Lung (tissue), 12 donors: ENCODE measurements around the gene DIDO1. TPM values are rescaled to one million over a fixed set of nuclear protein-coding genes. Genes with fewer than 3 reads are reported as not detected.

Experiments used
- ATAC-seq: fragments of 200-7000 bp; cut with Tn5 transposase; one replicate; pipeline ENCODE4 v1.9.1; 2020; ENCODE audit warnings: moderate number of reproducible peaks; ENCODE audit not compliant: insufficient read depth, low FRiP score
- DNase-seq, 3 donors: peaks; one replicate each; pipeline ENCODE4 v3.0.0-alpha.2; 2013 to 2017
- H3K27ac ChIP-seq, 2 donors: one replicate each; pipeline ENCODE4 v1.5.1; 2013; ENCODE audit warnings: mild to moderate bottlenecking in 2 of 2, moderate library complexity in 2 of 2, control low read depth in 1 of 2, inconsistent platforms in 1 of 2, low read depth in 1 of 2, low read length in 1 of 2
- H3K27me3 ChIP-seq, 3 donors: one replicate each; pipeline ENCODE4 v1.5.1; 2013; ENCODE audit warnings: low read length in 2 of 3; ENCODE audit not compliant: control insufficient read depth in 3 of 3, insufficient read depth in 3 of 3
- H3K36me3 ChIP-seq, 4 donors: one replicate each; pipeline ENCODE4 v1.5.1; 2013; ENCODE audit warnings: low read length in 4 of 4, mild to moderate bottlenecking in 1 of 4, moderate library complexity in 1 of 4; ENCODE audit not compliant: control insufficient read depth in 4 of 4, insufficient read depth in 4 of 4
- H3K4me1 ChIP-seq, 5 donors: one replicate each; pipeline ENCODE4 v1.5.1; 2013; ENCODE audit warnings: low read length in 5 of 5, mild to moderate bottlenecking in 2 of 5, moderate library complexity in 1 of 5; ENCODE audit not compliant: control insufficient read depth in 5 of 5, insufficient read depth in 5 of 5
- H3K4me3 ChIP-seq: one replicate; pipeline ENCODE4 v1.5.1; 2013; ENCODE audit warnings: mild to moderate bottlenecking, control low read depth, moderate library complexity
- H3K9ac ChIP-seq, 2 donors: one replicate each; pipeline ENCODE4 v1.5.1; 2013; ENCODE audit warnings: low read length in 2 of 2, control low read depth in 1 of 2; ENCODE audit not compliant: insufficient read depth in 1 of 2
- H3K9me3 ChIP-seq, 4 donors: one replicate each; pipeline ENCODE4 v1.5.1; 2013; ENCODE audit warnings: low read length in 3 of 4, mild to moderate bottlenecking in 1 of 4, moderate library complexity in 1 of 4; ENCODE audit not compliant: control insufficient read depth in 4 of 4, insufficient read depth in 3 of 4
- WGBS, 2 donors: extraction: QIAGEN DNeasy Blood & Tissue Kit; methylation state at CpG; one replicate each; pipeline ENCODE4 v1.1.7; 2013; 5-methylcytosine and 5-hydroxymethylcytosine counted together
- polyA plus RNA-seq, 2 donors: library from polyadenylated mRNA; stranded (reverse); fragments of 200-250 nt; gene quantifications; one replicate each; pipeline ENCODE4 v1.2.1, GENCODE V29; 2013
- total RNA-seq, 2 donors: library from RNA; depleted of rRNA in 1 of 2; stranded (reverse); fragments of >200 nt in 1 of 2; gene quantifications; one replicate each; pipeline ENCODE4 v1.2.1, GENCODE V29; 2014 to 2021
- TF ChIP-seq, protein P1 (sequence below): IDR thresholded peaks from 2 replicates; pipeline ENCODE4 v1.5.1; 2012; ENCODE audit warnings: mild to moderate bottlenecking; ENCODE audit errors: control extremely low read depth, extremely low read depth
- donor health status: control.
- donor health status: control.
- donor health status: Bipolar disorder and iron deficiency.
- donor health status: healthy.
- donor health status: DM: yes; HTN: yes; CAD: no.

DIDO1 gene
- total and polyA plus RNA-seq, 4 donors, result 19.6 to 71.2 (median 35.8) TPM

DNA sequence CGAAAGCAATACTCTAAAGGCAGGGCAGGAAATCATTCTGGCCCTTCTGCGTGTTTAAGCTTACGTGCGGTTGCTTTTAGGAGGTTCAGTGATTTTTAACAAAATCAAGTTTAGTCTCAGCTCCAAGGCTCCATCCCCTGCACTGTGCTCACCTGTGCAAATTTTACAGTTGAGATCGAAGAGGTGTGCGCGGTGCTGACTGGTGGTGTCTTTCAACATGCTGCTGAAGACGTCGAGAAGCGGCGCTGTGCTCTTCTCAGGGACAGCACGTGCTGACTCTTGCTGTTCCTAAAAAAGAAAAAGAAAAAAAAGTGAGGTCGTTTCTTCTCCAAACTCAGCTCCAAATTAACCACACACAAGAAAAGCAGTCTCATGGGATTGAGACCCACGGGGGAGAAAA lies 32.0 kb downstream of the DIDO1 start:
- H3K9me3 ChIP-seq, result peaks cover 0 to 2% (median 0%) of the 10 kb centered on the region in 4 donors
- WGBS, 2 donors, result 92 to 96% methylated on average over 14 of the region's 14 CpGs
- no peak for DNase-seq

GRCh38 chr20:62893700-62894099 lies 32.6 kb downstream of the DIDO1 start:
- Histone ChIP-seq H3K4me1 (no peaks in the 10 kb centered on the region), H3K27me3 (no peaks in the 10 kb centered on the region), H3K4me3 (no peak overlapping the region), H3K27ac (no peak overlapping the region), H3K9ac (no peak overlapping the region), H3K36me3 (peaks cover 41 to 57% (median 48%) of the 10 kb centered on the region in 4 donors), H3K9me3 (peaks cover 0 to 2% (median 0%) of the 10 kb centered on the region in 4 donors)
- TF ChIP-seq, protein P1, sequence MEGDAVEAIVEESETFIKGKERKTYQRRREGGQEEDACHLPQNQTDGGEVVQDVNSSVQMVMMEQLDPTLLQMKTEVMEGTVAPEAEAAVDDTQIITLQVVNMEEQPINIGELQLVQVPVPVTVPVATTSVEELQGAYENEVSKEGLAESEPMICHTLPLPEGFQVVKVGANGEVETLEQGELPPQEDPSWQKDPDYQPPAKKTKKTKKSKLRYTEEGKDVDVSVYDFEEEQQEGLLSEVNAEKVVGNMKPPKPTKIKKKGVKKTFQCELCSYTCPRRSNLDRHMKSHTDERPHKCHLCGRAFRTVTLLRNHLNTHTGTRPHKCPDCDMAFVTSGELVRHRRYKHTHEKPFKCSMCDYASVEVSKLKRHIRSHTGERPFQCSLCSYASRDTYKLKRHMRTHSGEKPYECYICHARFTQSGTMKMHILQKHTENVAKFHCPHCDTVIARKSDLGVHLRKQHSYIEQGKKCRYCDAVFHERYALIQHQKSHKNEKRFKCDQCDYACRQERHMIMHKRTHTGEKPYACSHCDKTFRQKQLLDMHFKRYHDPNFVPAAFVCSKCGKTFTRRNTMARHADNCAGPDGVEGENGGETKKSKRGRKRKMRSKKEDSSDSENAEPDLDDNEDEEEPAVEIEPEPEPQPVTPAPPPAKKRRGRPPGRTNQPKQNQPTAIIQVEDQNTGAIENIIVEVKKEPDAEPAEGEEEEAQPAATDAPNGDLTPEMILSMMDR, result no peak
- ATAC-seq (no peak), DNase-seq (no peak)
- WGBS, 2 donors, result 96 to 98% methylated on average over 14 of the region's 14 CpGs

More for the DNA sequence above, 32.0 kb downstream of the DIDO1 start:
- no peaks in the 10 kb centered on the region for H3K4me1 ChIP-seq
- TF ChIP-seq, protein P1, result no peak
- H3K27ac ChIP-seq, result no peak overlapping the region
- H3K9ac ChIP-seq, result no peak overlapping the region
- H3K4me3 ChIP-seq, result no peak overlapping the region
- no peaks in the 10 kb centered on the region for H3K27me3 ChIP-seq
- H3K36me3 ChIP-seq, result peaks cover 37 to 53% (median 47%) of the 10 kb centered on the region in 4 donors
- ATAC-seq, result no peak

GRCh38 chr20:62892348-62893304 lies 33.7 kb downstream of the DIDO1 start:
- Histone ChIP-seq H3K27me3 (no peaks in the 10 kb centered on the region), H3K9me3 (peaks cover 0 to 2% (median 0%) of the 10 kb centered on the region in 4 donors), H3K4me3 (no peak overlapping the region), H3K27ac (no peak overlapping the region), H3K9ac (no peak overlapping the region), H3K4me1 (no peaks in the 10 kb centered on the region), H3K36me3 (peaks cover 41 to 66% (median 52%) of the 10 kb centered on the region in 4 donors)
- no peak for ATAC-seq
- TF ChIP-seq, protein P1, result no peak
- DNase-seq, result no peak
- WGBS, 2 donors, result 90 to 92% methylated on average over 25 of the region's 25 CpGs
